ENCODE data around the gene MT1G.
"Not testable (repeated sequence)": the region's sequence is repeated elsewhere in the genome, so short reads cannot be mapped to it uniquely, and the experiment has no call there.

MT1G gene

DNA sequence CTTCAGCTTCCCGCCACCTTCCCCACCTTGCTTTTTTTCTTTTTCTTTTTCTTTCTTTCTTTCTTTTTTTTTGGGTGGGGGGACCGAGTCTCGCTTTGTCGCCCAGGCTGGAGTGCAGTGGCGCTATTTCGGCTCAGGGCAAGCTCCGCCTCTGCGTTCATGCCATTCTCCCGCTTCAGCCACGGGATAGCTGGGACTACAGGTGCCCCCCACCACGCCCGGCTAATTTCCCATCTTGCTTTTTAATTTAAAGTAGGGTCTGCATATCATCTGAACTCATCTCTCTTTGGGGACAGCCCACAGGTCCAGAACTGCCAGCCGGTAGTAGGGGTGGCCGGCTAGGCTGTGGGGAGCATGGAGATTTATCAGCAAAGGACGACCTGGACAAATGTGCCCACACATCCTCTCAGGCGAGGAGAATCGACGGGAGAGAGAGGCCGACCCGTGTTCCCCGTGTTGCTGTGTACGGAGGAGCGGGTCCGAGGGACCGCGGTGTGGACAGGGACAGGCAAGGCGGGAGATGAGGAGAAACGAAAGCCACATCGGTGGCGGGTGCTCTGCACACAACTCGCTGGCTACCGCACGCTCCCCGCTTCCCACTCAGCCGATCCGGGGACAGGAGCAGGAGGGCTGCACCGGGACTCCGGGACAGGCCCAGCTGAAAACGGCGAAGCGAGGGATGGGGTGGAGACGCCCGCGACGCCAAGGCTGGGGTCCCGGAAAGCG lies 33.0 kb downstream of the MT1G start:
- DNase-seq: no peak

DNA sequence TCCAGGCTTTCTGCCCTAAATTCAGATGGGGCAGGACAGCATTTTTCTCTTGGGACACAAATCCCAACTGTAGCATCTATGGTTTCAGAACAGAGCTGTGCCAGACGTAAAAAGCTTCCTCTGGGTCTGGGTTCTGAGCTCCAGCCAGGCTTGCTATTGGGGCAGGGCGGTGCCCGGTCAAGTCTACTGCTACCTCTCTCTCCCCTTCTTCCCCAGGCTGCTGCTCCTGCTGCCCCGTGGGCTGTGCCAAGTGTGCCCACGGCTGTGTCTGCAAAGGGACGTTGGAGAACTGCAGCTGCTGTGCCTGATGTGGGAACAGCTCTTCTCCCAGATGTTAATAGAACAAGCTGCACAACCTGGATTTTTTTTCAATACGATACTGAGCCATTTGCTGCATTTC lies 34.3 kb downstream of the MT1G start:
- DNase-seq: no peak

DNA sequence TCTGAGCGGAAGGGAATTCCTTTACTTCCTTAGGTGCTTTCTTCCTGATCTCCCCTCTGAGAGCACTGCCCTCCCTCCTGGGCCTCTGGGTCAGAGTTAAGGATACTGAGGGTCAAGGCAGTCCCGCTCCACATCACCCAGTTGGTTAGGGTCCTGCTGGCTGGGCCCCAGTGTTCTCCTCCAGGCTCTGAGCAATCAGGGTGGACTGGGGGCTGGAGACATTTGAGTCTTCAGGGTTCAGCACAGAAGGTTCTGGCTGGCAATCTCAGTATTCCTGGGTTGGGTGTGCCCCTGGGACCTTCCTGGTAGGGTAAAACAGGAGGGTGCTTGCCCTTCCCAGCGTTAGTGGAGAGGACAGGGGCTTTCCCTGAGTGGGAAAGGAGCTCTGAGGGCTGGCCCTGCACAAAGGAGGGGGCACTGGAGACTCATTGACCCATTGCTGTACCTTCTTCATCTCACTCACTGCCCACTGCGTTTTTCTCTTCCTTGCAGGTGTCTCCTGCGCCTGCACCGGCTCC lies 35.0 kb downstream of the MT1G start:
- DNase-seq: no peak

DNA sequence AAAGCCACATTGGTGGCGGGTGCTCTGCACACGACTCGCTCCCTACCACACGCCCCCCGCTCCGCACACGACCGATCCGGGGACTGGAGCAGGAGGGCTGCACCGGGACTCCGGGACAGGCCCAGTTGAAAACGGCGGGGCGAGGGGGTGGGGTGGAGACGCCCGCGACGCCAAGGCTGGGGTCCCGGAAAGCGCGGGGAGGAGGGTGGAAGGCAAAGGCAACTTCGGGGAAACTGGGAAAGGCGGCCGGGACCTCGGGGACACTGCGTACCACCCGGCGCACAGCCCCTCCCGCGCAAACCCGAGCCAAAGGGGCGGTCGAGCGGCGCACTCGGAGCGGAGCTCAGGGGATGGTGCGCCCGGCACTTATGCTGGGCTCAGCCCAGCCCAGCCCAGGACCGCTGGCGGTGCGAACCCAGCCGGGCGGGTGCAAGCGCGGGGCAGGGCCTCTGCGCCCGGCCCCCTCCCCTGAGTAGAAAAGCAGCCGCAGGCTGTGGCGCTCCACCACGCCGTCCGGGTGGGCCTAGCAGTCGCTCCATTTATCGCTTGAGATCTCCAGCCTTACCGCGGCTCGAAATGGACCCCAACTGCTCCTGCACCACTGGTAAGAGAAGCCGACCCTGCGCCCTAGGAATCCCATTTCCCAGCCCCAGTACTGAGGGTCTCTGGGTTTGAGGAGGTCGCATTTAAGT lies 35.6 kb downstream of the MT1G start, which contains the start of gene MT1M:
Gene MT1M, plus strand, starts transcription at position 504 of the 692 bp plus-strand sequence. Its CDS starts 73 bp downstream, at position 577.
- no peak for DNase-seq

- DNase-seq: no peak
Observed at GRCh38 chr16:56631832-56632155, 36.1 kb downstream of the MT1G start.

GRCh38 chr16:56631197-56631596 lies 36.7 kb downstream of the MT1G start:
- DNase-seq: no peak

GRCh38 chr16:56630134-56630533 lies 37.7 kb downstream of the MT1G start:
- no peak for DNase-seq

GRCh38 chr16:56629531-56629930 lies 38.3 kb downstream of the MT1G start:
- no peak for DNase-seq

GRCh38 chr16:56628486-56629350 lies 39.1 kb downstream of the MT1G start:
- no peak for DNase-seq

GRCh38 chr16:56626685-56627084 lies 41.2 kb downstream of the MT1G start:
- DNase-seq: no peak

DNA sequence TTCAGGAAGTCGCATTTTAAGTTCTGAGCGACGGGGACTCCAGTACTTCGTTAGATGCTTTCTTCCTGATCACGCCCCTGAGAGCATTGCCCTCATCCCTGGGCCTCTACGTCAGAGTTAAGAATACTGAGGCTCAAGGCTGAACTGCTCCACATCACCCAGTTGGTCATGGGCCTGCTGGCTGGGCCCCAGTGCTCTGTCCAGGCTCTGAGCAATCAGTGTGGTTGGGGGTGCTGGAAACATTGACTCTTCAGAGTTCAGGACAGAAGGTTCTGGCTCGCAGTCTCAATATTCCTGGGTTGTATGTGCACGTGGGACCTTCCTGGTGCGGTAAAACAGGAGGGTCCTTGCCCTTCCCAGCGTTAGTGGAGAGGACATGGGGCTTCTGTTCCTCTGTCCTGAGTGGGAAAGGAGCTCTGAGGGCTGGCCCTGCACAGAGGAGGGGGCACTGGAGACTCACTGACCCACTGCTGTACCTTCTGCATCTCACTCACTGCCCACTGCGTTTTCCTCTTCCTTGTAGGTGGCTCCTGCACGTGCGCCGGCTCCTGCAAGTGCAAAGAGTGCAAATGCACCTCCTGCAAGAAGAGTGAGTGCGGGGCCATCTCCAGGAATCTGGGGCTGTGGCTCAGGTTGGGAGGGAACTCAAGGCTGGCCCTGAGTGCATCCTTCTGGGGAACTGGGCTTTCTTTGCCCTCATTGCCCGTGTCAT lies 41.8 kb downstream of the MT1G start:
- DNase-seq: no peak

GRCh38 chr16:56625140-56625942 lies 42.5 kb downstream of the MT1G start, which contains the start of gene MT1E:
MT1E (plus strand) TSS chr16:56625781; CDS start chr16:56625852, 71 bp downstream.
- DNase-seq: no peak

DNA sequence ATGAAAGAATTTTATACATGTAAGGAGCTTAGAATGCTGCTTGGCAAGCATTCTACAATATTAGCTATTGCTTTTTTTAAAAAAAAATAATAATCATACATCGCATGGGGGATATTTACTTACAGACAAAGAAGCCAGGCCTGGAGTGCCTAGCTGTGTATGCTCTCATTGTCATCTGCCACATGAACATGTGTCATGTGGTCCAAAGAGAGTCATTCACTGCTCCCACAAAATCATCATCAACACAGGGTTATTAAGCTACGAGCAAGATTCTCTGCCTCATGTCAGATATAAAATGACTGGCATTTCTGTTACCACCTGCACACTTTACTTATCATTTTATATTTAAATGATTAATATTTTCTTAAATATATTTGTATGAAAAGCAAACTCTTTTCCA lies 44.2 kb downstream of the MT1G start:
- DNase-seq: no peak

DNA sequence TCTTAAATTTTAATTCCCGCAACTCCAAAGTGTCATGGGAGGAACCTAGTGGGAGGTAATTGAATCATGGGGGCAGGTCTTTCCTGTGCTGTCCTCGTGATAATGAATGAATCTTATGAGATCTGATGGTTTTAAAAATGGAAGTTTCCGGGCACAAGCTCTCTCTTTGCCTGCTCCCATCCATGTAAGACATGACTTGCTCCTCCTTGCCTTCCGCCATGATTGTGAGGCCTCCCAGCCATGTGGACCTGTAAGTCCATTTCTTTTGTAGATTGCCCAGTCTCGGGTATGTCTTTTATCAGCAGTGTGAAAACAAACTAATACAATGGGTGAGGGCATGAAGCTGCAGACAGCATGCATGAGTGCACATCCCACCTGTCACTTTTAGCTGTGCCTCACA lies 44.7 kb downstream of the MT1G start:
- not testable (repeated sequence) for DNase-seq

DNA sequence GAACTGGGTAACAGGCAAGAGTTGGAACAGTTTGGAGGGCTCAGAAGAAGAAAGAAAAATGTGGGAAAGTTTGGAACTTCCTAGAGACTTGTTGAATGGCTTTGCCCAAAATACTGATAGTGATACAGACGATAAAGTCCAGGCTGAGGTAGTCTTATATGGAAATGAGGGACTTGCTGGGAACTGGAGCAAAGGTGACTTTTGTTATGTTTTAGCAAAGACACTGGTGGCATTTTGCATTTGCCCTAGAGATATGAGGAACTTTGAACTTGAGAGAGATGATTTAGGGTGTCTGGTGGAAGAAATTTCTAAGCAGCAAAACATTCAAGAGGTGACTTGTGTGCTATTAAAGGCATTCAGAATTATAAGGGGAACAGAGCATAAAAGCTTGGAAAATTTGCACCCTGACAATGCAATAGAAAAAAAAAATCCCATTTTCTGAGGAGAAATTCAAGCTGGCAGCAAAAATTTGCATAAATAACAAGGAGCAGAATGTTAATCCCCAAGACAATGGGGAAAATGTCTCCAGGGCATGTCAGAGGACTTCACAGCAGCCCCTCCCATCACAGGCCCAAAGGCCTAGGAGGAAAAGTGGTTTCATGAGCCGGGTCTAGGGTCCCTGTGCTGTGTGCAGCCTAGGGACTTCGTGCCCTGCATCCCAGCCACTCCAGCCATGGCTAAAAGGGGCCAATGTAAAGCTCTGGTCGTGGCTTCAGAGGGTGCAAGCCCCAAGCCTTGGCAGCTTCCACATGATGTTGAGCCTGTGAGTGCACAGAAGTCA lies 46.0 kb downstream of the MT1G start:
- not testable (repeated sequence) for DNase-seq

GRCh38 chr16:56620339-56620897 lies 47.4 kb downstream of the MT1G start:
- DNase-seq: no peak

GRCh38 chr16:56618138-56618537 lies 49.7 kb downstream of the MT1G start:
- DNase-seq: no peak

DNA sequence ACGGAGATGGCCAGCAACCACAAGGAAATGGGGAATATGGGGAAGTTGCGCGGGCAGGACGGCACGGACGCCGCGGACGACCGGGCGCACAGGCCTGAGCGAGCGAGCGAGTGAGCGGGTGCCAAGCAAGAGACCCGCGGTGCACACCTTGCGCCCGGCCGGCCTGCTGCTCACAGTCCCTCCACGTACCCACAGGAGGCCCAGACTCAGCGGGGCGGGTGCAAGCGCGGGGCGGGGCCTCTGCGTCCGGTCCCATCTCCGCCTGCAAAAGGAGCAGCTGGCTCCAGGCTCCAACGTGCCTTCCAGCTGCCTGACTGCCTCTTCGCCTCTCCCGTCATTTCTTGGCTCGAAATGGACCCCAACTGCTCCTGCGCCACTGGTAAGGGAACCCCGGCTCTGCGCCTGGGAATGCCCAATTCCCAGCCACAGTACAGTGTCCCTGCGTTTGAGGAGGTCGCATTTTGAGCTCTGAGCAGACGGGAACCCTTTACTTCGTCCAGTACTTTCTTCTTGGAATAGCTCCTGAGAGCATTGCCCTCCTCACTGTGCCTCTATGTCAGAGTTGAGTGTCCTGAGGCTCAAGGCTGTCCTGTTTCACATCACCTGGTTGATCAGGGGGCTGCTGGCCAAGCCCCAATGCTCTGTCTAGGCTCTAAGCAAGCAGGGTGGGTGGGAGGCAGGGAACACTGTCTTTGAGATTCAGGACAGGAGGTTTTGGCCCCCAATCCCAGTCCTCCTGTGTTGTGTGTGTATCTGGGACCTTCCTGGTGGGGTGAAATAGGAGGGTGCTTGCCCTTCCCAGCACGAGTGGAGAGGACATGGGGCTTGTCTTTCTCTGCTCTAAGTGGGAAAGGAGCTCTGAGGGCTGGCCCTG lies 50.4 kb downstream of the MT1G start:
- DNase-seq: no peak
